ENCODE data around the gene GP1BB.

DNA sequence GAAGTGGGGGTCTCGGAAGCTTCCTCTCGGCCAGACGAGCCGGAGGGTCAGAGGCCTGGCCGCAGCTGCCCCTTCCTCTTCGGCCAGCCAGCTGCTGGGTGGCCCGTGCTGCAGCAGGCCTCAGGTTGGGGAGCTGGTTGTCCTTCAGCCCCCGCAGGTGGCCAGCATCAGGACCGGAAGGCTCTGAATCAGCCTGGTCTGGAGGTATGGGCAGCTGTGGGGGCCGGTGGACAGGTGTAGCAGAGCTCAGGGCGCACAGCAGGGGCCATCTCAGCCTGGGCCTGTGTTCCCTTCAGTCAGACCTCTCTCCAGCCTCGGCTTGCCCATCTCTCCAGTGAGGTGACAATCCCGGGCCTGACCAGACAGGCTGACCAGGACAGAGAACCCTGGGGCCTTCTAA lies 23.4 kb downstream of the GP1BB start:
- no peak for TF ChIP-seq ZFX (IDR thresholded peaks at IDR 0.05)
- TF ChIP-seq, protein P1, sequence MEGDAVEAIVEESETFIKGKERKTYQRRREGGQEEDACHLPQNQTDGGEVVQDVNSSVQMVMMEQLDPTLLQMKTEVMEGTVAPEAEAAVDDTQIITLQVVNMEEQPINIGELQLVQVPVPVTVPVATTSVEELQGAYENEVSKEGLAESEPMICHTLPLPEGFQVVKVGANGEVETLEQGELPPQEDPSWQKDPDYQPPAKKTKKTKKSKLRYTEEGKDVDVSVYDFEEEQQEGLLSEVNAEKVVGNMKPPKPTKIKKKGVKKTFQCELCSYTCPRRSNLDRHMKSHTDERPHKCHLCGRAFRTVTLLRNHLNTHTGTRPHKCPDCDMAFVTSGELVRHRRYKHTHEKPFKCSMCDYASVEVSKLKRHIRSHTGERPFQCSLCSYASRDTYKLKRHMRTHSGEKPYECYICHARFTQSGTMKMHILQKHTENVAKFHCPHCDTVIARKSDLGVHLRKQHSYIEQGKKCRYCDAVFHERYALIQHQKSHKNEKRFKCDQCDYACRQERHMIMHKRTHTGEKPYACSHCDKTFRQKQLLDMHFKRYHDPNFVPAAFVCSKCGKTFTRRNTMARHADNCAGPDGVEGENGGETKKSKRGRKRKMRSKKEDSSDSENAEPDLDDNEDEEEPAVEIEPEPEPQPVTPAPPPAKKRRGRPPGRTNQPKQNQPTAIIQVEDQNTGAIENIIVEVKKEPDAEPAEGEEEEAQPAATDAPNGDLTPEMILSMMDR (conservative IDR thresholded peaks at IDR 0.05) = no peak
